GM23338 (cell line): Measurements from ENCODE around the gene NFIB. TPM values are rescaled to one million over a fixed set of nuclear protein-coding genes. Genes with fewer than 3 reads are reported as not detected.

Experiments used
- ATAC-seq: fragments of 200-7000 bp; cut with Tn5 transposase; 3 replicates; pipeline ENCODE4 v1.9.1; 2020
- DNase-seq: peaks from one replicate; pipeline ENCODE4 v3.0.0-alpha.2; 2015; ENCODE audit warnings: low spot score
- H2AFZ ChIP-seq: fragments of 200-600 bp; sonication (generic); 2 replicates; pipeline ENCODE4 v1.8.0; 2016; ENCODE audit warnings: antibody characterized with exemption, mild to moderate bottlenecking, moderate library complexity
- H3F3A ChIP-seq: fragments of 200-600 bp; sonication (generic); replicated peaks from 2 replicates; pipeline ENCODE4 v1.8.0; 2017; ENCODE audit warnings: antibody characterized with exemption, mixed run types, low read depth
- H3K27ac ChIP-seq: fragments of 200-600 bp; sonication (generic); 2 replicates; pipeline ENCODE4 v1.6.1; 2016; ENCODE audit warnings: low read depth
- H3K27me3 ChIP-seq: fragments of 200-600 bp; sonication (generic); 2 replicates; pipeline ENCODE4 v1.8.0; 2016; ENCODE audit warnings: mild to moderate bottlenecking, mixed run types, moderate library complexity; ENCODE audit not compliant: insufficient read depth
- H3K36me3 ChIP-seq: fragments of 200-600 bp; sonication (generic); 2 replicates; pipeline ENCODE4 v1.8.0; 2016; ENCODE audit warnings: mild to moderate bottlenecking; ENCODE audit not compliant: insufficient read depth
- H3K4me1 ChIP-seq: fragments of 200-600 bp; sonication (generic); 2 replicates; pipeline ENCODE4 v1.8.0; 2016; ENCODE audit warnings: mild to moderate bottlenecking, moderate library complexity; ENCODE audit not compliant: insufficient read depth
- H3K4me2 ChIP-seq: fragments of 200-600 bp; sonication (generic); 2 replicates; pipeline ENCODE4 v1.7.1; 2017; ENCODE audit warnings: mixed run types
- H3K4me3 ChIP-seq: fragments of 200-600 bp; sonication (generic); 2 replicates; pipeline ENCODE4 v1.6.1; 2016; ENCODE audit warnings: mixed run types
- H3K79me2 ChIP-seq: fragments of 200-600 bp; sonication (generic); replicated peaks from 2 replicates; pipeline ENCODE4 v1.8.0; 2017; ENCODE audit warnings: mild to moderate bottlenecking; ENCODE audit not compliant: insufficient read depth
- H3K9me2 ChIP-seq: fragments of 200-600 bp; sonication (generic); 2 replicates; pipeline ENCODE4 v1.8.0; 2017; ENCODE audit not compliant: insufficient read depth
- H4K20me1 ChIP-seq: fragments of 200-600 bp; sonication (generic); replicated peaks from 2 replicates; pipeline ENCODE4 v1.8.0; 2017; ENCODE audit warnings: mild to moderate bottlenecking; ENCODE audit not compliant: insufficient read depth
- H3K27ac Mint-ChIP-seq: 2 replicates; pipeline ENCODE4 v1.8.0; 2020; ENCODE audit warnings: inconsistent platforms, mild to moderate bottlenecking, moderate library complexity, mixed read lengths
- H3K27me3 Mint-ChIP-seq: 3 replicates; pipeline ENCODE4 v1.8.0; 2022; ENCODE audit warnings: low read depth, mild to moderate bottlenecking, moderate library complexity, mixed read lengths, inconsistent platforms; ENCODE audit not compliant: insufficient read depth, poor library complexity
- H3K36me3 Mint-ChIP-seq: 3 replicates; pipeline ENCODE4 v1.8.0; 2021; ENCODE audit warnings: low read depth, mild to moderate bottlenecking, inconsistent platforms, moderate library complexity, mixed read lengths
- H3K4me1 Mint-ChIP-seq: 3 replicates; pipeline ENCODE4 v1.8.0; 2020; ENCODE audit warnings: mild to moderate bottlenecking, inconsistent platforms, mixed read lengths
- H3K4me3 Mint-ChIP-seq: 3 replicates; pipeline ENCODE4 v1.8.0; 2021; ENCODE audit warnings: moderate library complexity, mild to moderate bottlenecking, inconsistent platforms, mixed read lengths
- H3K9me3 Mint-ChIP-seq: 3 replicates; pipeline ENCODE4 v1.8.0; 2020; ENCODE audit warnings: moderate library complexity, mild to moderate bottlenecking, inconsistent platforms, mixed read lengths
- CREB1 ChIP-seq: fragments of 250-450 bp; sonication (Bioruptor Pico); IDR thresholded peaks from 2 replicates; pipeline ENCODE4 v1.5.0; 2020; ENCODE audit warnings: low read depth, mild to moderate bottlenecking, moderate library complexity
- EZH2 ChIP-seq: fragments of 200-600 bp; sonication (generic); IDR thresholded peaks from one replicate; pipeline ENCODE4 v1.8.0; 2017; ENCODE audit warnings: antibody characterized with exemption, mild to moderate bottlenecking, low read depth; ENCODE audit not compliant: unreplicated experiment
- JUNB ChIP-seq: IDR thresholded peaks from one replicate; pipeline ENCODE4 v1.6.1; 2016; ENCODE audit warnings: antibody characterized with exemption; ENCODE audit not compliant: unreplicated experiment
- NANOG ChIP-seq: IDR thresholded peaks from 2 replicates; pipeline ENCODE4 v1.6.1; 2016; ENCODE audit warnings: antibody characterized with exemption, borderline replicate concordance
- POLR2AphosphoS5 ChIP-seq: IDR thresholded peaks from 2 replicates; pipeline ENCODE4 v1.6.1; 2016; ENCODE audit warnings: antibody characterized with exemption, low read depth
- STAT1 ChIP-seq: IDR thresholded peaks from one replicate; pipeline ENCODE4 v1.6.1; 2016; ENCODE audit warnings: antibody characterized with exemption; ENCODE audit not compliant: unreplicated experiment
- ZNF331 ChIP-seq: fragments of 250-450 bp; sonication (Bioruptor Pico); IDR thresholded peaks from 2 replicates; pipeline ENCODE4 v1.5.0; 2020; ENCODE audit warnings: low read depth, mild to moderate bottlenecking, moderate library complexity
- polyA plus RNA-seq: library from polyadenylated mRNA; unstranded; fragments of >200 nt; fragmentation: Nextera tagmentation; extraction: Ambion mirVana; gene quantifications from 2 replicates; pipeline ENCODE4 v1.2.1, GENCODE V29; 2016
- total RNA-seq: library from RNA; depleted of rRNA; stranded (reverse); fragments of >200 nt; shearing (Covaris generic); gene quantifications from 2 replicates; pipeline ENCODE4 v1.2.3, GENCODE V29; 2014
- TF ChIP-seq, protein P1 (sequence below): IDR thresholded peaks from 2 replicates; pipeline ENCODE4 v1.6.1; 2016; ENCODE audit warnings: antibody characterized with exemption
- TF ChIP-seq, protein P2 (sequence below): IDR thresholded peaks from one replicate; pipeline ENCODE4 v1.6.1; 2018; ENCODE audit warnings: antibody characterized with exemption; ENCODE audit not compliant: unreplicated experiment

Gene NFIB
- total and polyA plus RNA-seq, 2 experiments from 2014 or later: 3.9 to 4.7 TPM

DNA sequence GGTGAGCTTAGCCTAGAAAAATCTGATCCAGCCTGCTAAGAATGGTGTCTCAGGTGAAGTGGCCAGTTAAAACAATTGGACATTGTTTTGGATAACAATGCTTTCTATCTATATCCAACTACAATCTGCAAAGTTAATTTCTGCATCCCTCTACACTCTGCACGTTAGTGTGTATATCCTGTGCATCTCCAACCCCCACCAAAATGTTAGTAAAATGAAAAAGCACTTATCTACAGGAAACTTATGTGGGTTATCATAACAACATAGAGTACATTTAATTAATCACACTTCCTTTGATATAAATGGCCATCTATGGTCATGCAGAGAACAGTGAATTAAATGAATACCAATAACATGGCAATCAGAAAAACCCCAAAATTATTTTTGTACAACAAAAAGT, 158.7 kb downstream of the NFIB start:
- H4K20me1 ChIP-seq: no peaks in the 10 kb centered on the region
- H3K4me2 ChIP-seq: no peak overlapping the region
- Mint-ChIP-seq H3K27ac (no peak overlapping the region), H3K27me3 (no peaks in the 10 kb centered on the region), H3K4me1 (peaks cover 28% of the 10 kb centered on the region), H3K36me3 (no peaks in the 10 kb centered on the region), H3K4me3 (no peak overlapping the region), H3K9me3 (no peaks in the 10 kb centered on the region)
- H3K27me3 ChIP-seq: no peaks in the 10 kb centered on the region
- no peaks in the 10 kb centered on the region for H3K36me3 ChIP-seq
- peaks cover 3% of the 10 kb centered on the region; the same call in 1 of the 2 replicates for H3K4me1 ChIP-seq
- no peak for DNase-seq
- ATAC-seq: no peak
- H3K4me3 ChIP-seq: no peak overlapping the region
- no peaks in the 10 kb centered on the region for H3K9me2 ChIP-seq
- no peak overlapping the region for H3K27ac ChIP-seq
- TF ChIP-seq, protein P1, sequence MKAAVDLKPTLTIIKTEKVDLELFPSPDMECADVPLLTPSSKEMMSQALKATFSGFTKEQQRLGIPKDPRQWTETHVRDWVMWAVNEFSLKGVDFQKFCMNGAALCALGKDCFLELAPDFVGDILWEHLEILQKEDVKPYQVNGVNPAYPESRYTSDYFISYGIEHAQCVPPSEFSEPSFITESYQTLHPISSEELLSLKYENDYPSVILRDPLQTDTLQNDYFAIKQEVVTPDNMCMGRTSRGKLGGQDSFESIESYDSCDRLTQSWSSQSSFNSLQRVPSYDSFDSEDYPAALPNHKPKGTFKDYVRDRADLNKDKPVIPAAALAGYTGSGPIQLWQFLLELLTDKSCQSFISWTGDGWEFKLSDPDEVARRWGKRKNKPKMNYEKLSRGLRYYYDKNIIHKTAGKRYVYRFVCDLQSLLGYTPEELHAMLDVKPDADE: no peak
- TF ChIP-seq JUNB: no peak
- TF ChIP-seq CREB1 (CRISPR knock-in tag): no peak
- no peaks in the 10 kb centered on the region for H3F3A ChIP-seq
- no peaks in the 10 kb centered on the region for H3K79me2 ChIP-seq
- H2AFZ ChIP-seq: no peak overlapping the region

DNA sequence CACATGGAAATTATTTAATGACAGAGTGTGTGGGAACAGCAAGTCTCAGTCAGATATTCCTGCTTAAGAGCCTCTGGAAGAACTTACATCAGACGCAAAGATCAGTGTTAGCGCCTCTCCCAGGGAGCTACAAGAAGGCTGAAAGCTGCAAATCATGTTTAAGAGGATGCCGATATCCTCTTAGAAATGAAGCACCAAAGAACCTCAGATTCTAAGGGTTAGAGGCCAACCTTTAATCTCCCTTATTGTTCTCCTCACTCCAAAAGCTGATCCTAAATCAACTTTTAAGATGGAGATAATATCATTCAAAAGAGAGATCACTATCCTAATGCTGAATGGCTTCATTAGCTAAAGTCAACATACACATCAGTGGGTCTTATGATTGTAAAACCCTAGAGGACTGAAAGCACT, 160.6 kb downstream of the NFIB start:
- no peak overlapping the region for H3K27ac Mint-ChIP-seq
- Histone ChIP-seq H3K4me2 (no peak overlapping the region), H3K79me2 (no peaks in the 10 kb centered on the region), H3K27me3 (no peaks in the 10 kb centered on the region), H3K4me1 (peaks cover 3% of the 10 kb centered on the region; the same call in 1 of the 2 replicates), H3K27ac (no peak overlapping the region), H3K9me2 (no peaks in the 10 kb centered on the region), H4K20me1 (no peaks in the 10 kb centered on the region), H3K36me3 (no peaks in the 10 kb centered on the region), H2AFZ (no peak overlapping the region), H3F3A (no peaks in the 10 kb centered on the region), H3K4me3 (no peak overlapping the region)
- TF ChIP-seq ZNF331 (CRISPR knock-in tag) (no peak), EZH2 (no peak), NANOG (no peak), JUNB (no peak), STAT1 (no peak), POLR2AphosphoS5 (no peak)
- TF ChIP-seq, protein P2, sequence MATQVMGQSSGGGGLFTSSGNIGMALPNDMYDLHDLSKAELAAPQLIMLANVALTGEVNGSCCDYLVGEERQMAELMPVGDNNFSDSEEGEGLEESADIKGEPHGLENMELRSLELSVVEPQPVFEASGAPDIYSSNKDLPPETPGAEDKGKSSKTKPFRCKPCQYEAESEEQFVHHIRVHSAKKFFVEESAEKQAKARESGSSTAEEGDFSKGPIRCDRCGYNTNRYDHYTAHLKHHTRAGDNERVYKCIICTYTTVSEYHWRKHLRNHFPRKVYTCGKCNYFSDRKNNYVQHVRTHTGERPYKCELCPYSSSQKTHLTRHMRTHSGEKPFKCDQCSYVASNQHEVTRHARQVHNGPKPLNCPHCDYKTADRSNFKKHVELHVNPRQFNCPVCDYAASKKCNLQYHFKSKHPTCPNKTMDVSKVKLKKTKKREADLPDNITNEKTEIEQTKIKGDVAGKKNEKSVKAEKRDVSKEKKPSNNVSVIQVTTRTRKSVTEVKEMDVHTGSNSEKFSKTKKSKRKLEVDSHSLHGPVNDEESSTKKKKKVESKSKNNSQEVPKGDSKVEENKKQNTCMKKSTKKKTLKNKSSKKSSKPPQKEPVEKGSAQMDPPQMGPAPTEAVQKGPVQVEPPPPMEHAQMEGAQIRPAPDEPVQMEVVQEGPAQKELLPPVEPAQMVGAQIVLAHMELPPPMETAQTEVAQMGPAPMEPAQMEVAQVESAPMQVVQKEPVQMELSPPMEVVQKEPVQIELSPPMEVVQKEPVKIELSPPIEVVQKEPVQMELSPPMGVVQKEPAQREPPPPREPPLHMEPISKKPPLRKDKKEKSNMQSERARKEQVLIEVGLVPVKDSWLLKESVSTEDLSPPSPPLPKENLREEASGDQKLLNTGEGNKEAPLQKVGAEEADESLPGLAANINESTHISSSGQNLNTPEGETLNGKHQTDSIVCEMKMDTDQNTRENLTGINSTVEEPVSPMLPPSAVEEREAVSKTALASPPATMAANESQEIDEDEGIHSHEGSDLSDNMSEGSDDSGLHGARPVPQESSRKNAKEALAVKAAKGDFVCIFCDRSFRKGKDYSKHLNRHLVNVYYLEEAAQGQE: no peak
- TF ChIP-seq, protein P1: no peak
- no peaks in the 10 kb centered on the region for H3K27me3 Mint-ChIP-seq
- no peaks in the 10 kb centered on the region for H3K9me3 Mint-ChIP-seq
- peaks cover 25% of the 10 kb centered on the region for H3K4me1 Mint-ChIP-seq
- DNase-seq (peak; percentile 11), ATAC-seq (no peak)
- no peaks in the 10 kb centered on the region for H3K36me3 Mint-ChIP-seq
- no peak overlapping the region for H3K4me3 Mint-ChIP-seq
